GM21390 (cell line): ENCODE results near the gene SND1.

ENCODE experiments used
- ATAC-seq: cut with Tn5 transposase; IDR thresholded peaks from one replicate; pipeline ENCODE4 v1.9.1; 2021; ENCODE audit not compliant: unreplicated experiment

The SND1 gene

GRCh38 chr7:127979113-127979727, 327.2 kb downstream of the SND1 start:
- no peak for ATAC-seq

DNA sequence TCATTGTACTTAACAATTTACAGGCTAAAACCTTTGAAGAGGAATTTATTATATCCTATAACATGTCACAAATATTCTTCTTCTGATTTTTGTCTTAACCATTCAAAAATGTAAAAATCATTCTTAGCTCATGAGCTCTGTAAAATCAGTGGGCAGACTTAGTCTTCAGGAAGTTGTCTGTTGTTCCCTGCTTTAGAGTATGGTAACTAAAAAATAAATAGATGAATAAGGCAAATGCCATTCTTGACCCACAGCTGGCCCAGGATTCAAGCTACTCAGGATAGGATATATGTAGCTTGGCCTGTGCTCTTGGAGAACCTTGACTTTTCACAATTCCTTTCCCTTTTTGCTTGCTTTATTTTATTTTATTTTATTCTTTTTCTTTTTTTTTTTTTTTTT, 327.7 kb downstream of the SND1 start:
- no peak for ATAC-seq

DNA sequence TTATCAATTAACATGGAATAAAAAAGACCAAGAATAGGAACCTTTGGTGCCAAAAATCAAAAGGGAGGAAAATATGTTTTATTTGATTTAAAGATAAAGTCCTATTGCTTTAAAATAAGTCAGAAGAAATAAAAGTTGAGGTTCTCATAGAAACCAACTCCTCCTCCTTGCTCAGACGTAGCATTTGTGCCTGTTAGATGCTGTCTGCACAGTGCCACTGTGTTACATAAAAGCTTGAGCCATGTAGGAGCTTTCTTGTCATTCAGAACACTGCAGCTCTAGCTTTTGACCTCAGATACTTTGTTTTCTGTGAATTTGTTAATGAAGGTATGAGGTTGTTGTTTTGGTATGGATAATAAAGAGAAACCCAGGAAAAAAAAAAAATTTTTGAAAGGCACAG, 328.9 kb downstream of the SND1 start:
- no peak for ATAC-seq

DNA sequence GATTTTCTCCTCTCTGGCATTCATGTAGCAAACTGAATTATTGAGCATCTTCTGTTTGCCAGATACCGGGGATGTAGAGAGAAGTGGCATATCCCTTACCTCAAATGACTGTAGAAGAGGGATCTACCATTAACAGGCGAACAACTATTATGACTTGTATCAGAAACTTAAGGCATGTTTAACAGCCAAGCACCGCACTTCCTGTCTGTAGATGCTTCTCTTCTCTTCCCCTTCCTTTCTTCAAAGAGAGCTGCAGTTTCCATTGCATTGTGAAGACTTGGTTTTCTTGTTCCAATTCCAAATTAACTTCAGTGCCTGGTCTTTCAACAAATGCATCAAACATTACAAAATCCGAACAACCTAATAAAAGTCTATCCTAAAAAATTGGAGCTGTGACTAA, 330.0 kb downstream of the SND1 start:
- ATAC-seq: no peak

DNA sequence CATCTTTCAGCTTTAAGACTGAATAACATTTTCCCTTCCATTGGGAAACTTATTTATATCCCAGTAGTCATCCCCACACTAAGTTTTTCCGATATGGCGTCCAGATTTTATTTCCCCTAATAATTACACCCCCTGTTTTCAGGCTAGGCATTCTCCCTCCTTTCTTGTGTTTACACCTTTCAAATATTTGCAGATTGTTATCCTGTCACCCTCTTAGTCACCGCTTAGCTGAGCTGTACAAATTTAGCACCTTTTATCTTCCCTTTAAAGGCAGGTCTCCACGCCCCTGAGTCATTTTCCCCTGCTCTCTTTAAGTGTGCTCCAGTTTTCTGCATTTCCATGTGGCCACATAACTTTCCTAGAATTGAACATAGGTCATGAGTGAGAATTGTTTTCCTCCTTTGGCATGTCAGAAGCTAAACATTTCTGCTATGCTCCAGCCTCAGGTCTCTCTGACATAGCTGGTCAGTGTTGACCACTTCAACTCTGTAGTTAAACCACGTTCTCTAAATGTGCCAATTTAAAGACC, 331.9 kb downstream of the SND1 start:
- no peak for ATAC-seq

DNA sequence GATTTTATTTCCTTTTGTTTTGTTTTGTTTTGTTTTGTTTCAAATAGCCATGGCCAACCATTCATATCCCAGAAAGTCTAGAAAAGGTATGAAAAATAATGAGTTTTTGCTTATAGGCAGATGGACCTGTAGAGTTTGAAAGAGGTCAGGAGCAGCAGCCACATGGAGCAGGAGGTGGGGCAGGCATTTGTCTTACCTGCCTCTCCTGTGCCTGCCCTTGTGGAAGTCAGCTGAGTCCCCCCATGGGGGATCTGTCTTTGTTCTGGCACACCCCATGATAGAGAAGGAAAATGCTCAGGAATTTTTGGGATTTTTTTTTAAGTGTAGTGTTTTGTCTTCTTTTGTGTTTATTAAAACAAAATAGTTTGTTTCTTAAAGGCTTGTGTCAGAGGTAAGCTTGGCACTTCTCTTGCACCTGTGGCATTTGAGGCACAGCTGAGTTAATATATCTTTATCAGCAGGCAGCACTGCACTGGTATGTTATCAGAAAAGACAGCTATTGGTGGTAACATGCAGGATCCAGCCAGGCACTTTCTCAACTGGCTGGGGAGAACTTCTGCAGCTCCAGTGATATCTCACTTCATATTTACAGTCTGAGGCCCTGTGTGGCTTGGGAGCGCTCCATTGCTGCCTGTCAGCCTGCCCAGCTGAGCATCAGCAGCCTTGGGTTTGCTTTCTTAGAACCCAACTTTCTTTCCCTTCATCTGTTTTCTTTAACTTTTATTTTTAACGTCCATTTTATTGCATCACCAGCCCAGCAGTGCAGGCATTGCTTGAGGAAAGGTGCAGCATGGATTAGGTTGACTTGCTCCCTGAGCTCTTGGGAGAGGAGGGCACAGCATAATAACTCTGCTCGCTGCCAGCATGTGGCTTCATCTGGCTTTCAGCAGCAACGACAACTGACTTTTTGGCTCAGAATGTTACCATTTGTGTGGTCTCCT, 334.9 kb downstream of the SND1 start:
- no peak for ATAC-seq

DNA sequence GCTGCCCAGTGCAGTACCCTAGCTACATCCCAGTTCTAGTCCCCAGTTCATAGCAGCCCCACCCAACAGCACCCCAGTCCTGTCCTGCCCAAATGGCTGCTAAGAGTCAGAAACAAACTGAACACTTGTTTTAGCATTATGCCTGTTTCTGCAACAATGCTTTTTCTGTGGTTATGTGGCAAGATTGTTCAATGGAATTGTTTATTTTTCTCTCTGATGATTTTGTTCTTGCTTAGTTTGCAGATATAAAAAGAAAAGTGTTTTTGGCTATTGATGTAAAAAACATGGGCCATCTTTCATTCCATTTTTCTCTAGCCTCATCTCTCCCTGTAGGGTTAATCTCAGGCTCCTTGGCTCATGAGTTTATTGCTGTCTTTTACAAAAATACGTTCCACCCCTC, 336.8 kb downstream of the SND1 start:
- no peak for ATAC-seq

- ATAC-seq: no peak
These were observed 341.3 kb downstream of the SND1 start for GRCh38 chr7:127993317-127993716.

DNA sequence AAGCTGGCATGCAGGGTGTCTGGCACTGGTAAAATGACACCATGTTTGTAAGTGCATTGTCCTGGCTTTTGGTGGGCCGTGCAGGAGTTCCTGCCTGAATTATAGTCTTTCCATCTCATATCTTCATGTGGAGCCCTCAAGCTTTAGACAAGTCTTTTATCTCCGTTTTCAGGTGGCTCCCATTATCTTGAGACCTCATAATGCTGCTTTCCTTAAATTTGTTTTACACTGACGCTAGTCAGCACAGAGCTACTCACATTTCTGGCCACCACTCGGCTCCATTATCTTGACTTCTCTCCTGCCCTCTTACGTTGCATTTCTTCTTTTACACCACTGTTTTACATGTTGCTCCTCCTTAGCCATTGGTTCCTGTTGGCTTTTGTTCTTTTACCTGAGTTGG, 342.0 kb downstream of the SND1 start:
- ATAC-seq: no peak

- no peak for ATAC-seq
These were observed 343.3 kb downstream of the SND1 start for GRCh38 chr7:127995156-127995880.

- ATAC-seq: no peak
These were observed 343.9 kb downstream of the SND1 start for GRCh38 chr7:127995881-127996215.

DNA sequence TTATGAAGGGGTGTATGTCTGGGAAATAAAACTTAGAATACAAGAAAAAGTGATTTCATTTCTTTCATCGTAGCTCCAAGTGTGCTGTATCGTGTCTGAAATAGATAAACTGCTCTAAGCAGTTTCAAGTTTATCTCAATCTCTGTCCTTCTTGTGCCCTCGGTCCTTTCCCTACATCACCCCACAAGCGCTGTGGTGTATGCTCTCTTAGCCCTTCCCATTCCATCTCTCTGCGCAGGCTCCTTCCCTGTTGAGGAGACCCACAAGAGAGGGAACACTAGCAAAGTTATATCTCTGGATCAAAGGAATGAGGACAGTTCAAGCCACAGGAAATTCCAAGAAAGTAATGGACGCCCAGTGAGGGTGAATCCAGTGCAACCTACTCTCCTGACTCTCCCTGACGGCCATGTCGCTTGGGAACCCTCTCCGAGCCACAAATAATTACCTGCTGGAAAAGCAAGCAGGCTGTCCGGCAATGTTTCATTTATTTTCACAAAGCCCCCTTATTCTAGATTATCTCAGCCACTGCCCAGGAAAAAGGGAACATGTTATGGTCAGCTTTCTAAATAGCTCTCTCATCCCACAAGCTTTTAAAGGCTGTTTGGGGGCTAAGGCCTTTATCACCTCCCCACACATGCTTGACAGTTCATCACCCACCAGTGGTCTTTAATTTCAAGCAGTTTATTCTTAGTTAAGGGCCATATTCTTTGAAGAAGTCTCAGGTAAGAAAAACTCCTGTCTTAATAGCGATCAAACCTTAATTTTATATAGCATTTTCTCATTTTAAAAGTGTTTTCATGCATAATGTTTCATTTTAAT, 344.5 kb downstream of the SND1 start:
- ATAC-seq: no peak

- ATAC-seq: no peak
These were observed 345.4 kb downstream of the SND1 start for GRCh38 chr7:127997226-127997922.

GRCh38 chr7:127998671-127999070, 346.7 kb downstream of the SND1 start:
- ATAC-seq: no peak

DNA sequence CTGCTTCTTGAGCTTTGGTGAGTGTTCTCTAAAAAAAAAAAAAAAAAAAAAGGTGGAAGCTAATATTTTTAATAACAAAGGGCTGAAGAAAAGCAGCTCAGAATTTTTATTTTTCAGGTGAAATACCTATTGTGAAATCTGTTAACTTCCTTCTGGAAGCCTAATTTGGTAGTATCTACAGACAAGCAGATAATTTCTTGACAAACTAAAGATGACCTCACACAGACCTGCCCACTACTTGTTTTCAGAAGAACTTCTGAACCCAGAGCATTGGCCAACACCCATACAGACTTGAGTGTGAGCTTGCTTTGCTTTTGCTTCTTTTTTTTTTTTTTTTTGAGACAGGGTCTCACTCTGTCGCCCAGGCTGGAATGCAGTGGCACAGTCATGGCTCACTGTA, 348.1 kb downstream of the SND1 start:
- ATAC-seq: no peak

DNA sequence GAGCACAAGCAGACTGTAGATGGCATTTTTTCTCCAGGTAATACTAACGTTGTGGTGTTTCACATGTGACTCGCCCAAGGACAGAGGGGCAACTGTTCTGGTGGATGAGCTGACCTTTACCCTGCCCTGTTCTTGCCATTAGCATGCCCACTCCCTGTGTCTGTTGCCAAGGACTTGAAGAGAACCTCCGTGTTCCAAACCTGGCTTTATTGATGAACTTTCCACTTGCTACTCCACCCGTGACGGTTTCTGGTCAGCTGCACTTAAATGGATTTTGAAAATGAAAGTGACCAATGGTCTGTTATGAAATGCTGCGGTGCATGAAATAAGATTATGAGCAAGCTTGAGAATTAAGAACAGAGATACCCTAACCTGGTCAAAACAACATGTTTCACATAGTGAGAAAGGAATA, 348.9 kb downstream of the SND1 start:
- no peak for ATAC-seq

GRCh38 chr7:128003167-128003566, 351.2 kb downstream of the SND1 start:
- peak; percentile 60 for ATAC-seq

DNA sequence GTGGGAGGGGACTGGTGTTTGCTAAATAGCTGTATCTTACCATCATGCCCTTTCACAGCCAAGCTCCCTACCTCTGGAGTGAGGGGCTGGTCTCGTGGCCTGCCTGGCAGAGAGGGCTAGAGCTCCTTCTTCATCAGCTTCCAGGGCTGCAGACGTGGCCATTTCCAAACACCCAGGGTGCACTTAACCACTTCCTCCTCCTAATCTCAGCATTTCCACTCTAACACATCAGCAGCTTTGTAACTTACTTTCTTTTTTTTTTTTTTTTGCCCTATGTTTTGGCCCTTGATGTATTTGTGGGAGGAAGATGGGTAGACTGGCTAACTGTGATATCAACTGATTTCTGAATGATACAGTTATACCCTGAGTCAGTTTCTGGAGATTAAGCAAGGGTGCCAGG, 351.8 kb downstream of the SND1 start:
- no peak for ATAC-seq

DNA sequence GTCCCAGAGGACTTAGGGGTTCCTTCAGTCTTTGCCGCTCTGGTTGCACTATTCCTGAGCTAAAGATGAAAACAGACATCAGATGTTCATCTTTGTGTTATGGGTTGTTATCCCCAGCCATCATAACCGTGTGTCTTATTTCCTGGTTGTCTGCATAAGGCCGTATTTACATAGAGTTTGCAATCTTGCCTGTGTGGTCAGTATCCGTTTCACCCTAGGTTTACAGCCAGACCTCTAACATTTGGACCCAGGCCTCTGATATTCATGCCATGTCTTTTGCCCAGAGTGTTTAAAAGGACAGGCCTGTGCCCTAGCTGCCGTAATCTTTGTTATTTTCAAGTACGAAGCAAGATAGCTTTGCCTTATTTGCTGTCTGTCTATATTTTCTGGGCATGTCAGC, 352.6 kb downstream of the SND1 start:
- no peak for ATAC-seq

- no peak for ATAC-seq
These were observed 353.1 kb downstream of the SND1 start for GRCh38 chr7:128005117-128005516.
